SU-DHL-6 (cell line): Measurements from ENCODE around the gene NPFF.

Source experiments
- H2AFZ ChIP-seq: fragments of 200-600 bp; sonication (generic); 2 replicates; pipeline ENCODE4 v1.6.1; 2014; ENCODE audit warnings: low read depth, mild to moderate bottlenecking, moderate library complexity, mixed read lengths, antibody characterized with exemption, low read length; ENCODE audit not compliant: severe bottlenecking
- H3F3A ChIP-seq: fragments of 200-600 bp; shearing (Covaris generic); 2 replicates; pipeline ENCODE4 v1.6.0; 2016; ENCODE audit warnings: antibody characterized with exemption, mild to moderate bottlenecking; ENCODE audit not compliant: insufficient read depth
- H3K27ac ChIP-seq: fragments of 200-600 bp; sonication (generic); 2 replicates; pipeline ENCODE4 v1.5.1; 2016; ENCODE audit warnings: low read depth, mild to moderate bottlenecking, low read length, moderate library complexity, mixed read lengths
- H3K27me3 ChIP-seq: fragments of 200-600 bp; sonication (generic), shearing (Covaris generic); 2 replicates; pipeline ENCODE4 v1.6.0; 2014; ENCODE audit warnings: mild to moderate bottlenecking, low read length
- H3K36me3 ChIP-seq: fragments of 200-600 bp; sonication (generic); 2 replicates; pipeline ENCODE4 v1.6.1; 2014; ENCODE audit warnings: mild to moderate bottlenecking, low read length, mixed read lengths
- H3K4me2 ChIP-seq: fragments of 300-600, 200-600 bp; shearing (Covaris generic), sonication (generic); 2 replicates; pipeline ENCODE4 v1.6.0; 2014; ENCODE audit warnings: low read length, low read depth, mild to moderate bottlenecking; ENCODE audit not compliant: poor library complexity, severe bottlenecking
- H3K4me3 ChIP-seq: fragments of 200-600 bp; sonication (generic); 2 replicates; pipeline ENCODE4 v1.5.1; 2014; ENCODE audit warnings: antibody characterized with exemption, low read length, mild to moderate bottlenecking, mixed read lengths; ENCODE audit not compliant: insufficient read depth, poor library complexity, severe bottlenecking
- H3K79me2 ChIP-seq: fragments of 200-600 bp; sonication (generic); 2 replicates; pipeline ENCODE4 v1.6.1; 2014; ENCODE audit warnings: mild to moderate bottlenecking, low read length, moderate library complexity; ENCODE audit not compliant: insufficient read depth
- H3K9ac ChIP-seq: fragments of 200-600 bp; sonication (generic); 2 replicates; pipeline ENCODE4 v1.7.0; 2014; ENCODE audit warnings: mild to moderate bottlenecking, low read length
- H3K9me2 ChIP-seq: fragments of 200-600 bp; sonication (generic); replicated peaks from 2 replicates; pipeline ENCODE4 v1.6.1; 2014; ENCODE audit warnings: low read length; ENCODE audit not compliant: insufficient read depth
- H3K9me3 ChIP-seq: fragments of 200-600 bp; sonication (generic); 2 replicates; pipeline ENCODE4 v1.6.1; 2014; ENCODE audit warnings: low read length, mixed read lengths; ENCODE audit not compliant: insufficient read depth
- H4K20me1 ChIP-seq: fragments of 200-600 bp; sonication (generic); 2 replicates; pipeline ENCODE4 v1.6.1; 2014; ENCODE audit warnings: low read depth, mild to moderate bottlenecking, antibody characterized with exemption, low read length, moderate library complexity, mixed read lengths
- EZH2phosphoT487 ChIP-seq: fragments of 200-600 bp; sonication (generic), shearing (Covaris generic); conservative IDR thresholded peaks from 2 replicates; pipeline ENCODE4 v1.6.1; 2018; ENCODE audit warnings: mild to moderate bottlenecking, antibody characterized with exemption, low read length, moderate library complexity, mixed read lengths
- TF ChIP-seq, protein P1 (sequence below): fragments of 200-600 bp; sonication (generic); IDR thresholded peaks from one replicate; pipeline ENCODE4 v1.5.1; 2017; ENCODE audit warnings: antibody characterized with exemption, mild to moderate bottlenecking, low read length, moderate library complexity; ENCODE audit not compliant: insufficient read depth, poor library complexity, severe bottlenecking

Gene NPFF

DNA sequence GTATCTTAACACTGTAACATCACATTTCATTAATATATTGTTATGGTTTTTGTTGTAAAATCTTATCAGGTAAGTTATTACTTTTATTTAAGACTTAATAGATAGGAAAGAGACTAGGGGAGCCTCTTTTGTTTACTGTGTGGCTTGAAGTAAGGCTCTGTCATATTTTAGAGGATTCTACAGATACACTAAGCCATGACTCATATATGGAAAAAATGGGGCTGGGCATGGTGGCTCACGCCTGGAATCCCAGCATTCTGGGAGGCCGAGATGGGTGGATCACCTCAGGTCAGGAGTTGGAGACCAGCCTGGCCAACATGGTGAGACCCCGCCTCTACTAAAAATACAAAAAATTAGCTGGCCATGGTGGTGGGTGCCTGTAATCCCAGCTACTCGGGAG is 23.6 kb upstream of the NPFF start:
- Histone ChIP-seq H3K4me2 (no peak overlapping the region), H3K27me3 (no peaks in the 10 kb centered on the region), H3K79me2 (no peaks in the 10 kb centered on the region), H2AFZ (no peak overlapping the region), H3K4me3 (no peak overlapping the region), H3K9me3 (no peaks in the 10 kb centered on the region), H3K9ac (no peak overlapping the region), H3K9me2 (no peaks in the 10 kb centered on the region), H3F3A (no peaks in the 10 kb centered on the region), H3K27ac (no peak overlapping the region), H3K36me3 (peaks cover 5% of the 10 kb centered on the region; the same call in 1 of the 2 replicates), H4K20me1 (no peaks in the 10 kb centered on the region)
- TF ChIP-seq, protein P1, sequence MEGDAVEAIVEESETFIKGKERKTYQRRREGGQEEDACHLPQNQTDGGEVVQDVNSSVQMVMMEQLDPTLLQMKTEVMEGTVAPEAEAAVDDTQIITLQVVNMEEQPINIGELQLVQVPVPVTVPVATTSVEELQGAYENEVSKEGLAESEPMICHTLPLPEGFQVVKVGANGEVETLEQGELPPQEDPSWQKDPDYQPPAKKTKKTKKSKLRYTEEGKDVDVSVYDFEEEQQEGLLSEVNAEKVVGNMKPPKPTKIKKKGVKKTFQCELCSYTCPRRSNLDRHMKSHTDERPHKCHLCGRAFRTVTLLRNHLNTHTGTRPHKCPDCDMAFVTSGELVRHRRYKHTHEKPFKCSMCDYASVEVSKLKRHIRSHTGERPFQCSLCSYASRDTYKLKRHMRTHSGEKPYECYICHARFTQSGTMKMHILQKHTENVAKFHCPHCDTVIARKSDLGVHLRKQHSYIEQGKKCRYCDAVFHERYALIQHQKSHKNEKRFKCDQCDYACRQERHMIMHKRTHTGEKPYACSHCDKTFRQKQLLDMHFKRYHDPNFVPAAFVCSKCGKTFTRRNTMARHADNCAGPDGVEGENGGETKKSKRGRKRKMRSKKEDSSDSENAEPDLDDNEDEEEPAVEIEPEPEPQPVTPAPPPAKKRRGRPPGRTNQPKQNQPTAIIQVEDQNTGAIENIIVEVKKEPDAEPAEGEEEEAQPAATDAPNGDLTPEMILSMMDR, result no peak
- no peak for TF ChIP-seq EZH2phosphoT487

DNA sequence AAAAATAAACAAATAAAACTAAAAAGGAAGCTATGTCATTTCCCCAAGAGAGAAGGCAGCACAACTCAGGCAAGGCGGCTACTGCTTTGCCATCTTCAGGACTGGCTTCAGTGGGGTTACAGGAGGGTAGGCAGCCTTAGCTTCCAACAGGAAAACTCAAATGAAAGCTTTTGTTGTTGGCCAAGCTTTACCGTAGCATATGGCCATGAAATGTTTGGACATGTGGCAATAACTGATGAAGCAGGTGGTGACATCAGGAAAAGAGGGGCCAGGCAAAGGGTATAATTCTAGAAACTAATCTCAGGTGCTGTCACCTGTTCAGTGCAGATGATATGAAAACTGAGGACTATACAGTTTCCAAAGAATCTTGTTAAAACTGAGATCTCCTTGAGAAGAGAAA is 22.8 kb upstream of the NPFF start:
- H3K79me2 ChIP-seq, result no peaks in the 10 kb centered on the region
- H3K27ac ChIP-seq, result no peak overlapping the region
- no peaks in the 10 kb centered on the region for H3F3A ChIP-seq
- no peaks in the 10 kb centered on the region for H4K20me1 ChIP-seq
- no peaks in the 10 kb centered on the region for H3K27me3 ChIP-seq
- no peaks in the 10 kb centered on the region for H3K9me2 ChIP-seq
- no peak overlapping the region for H3K4me3 ChIP-seq
- no peak overlapping the region for H2AFZ ChIP-seq
- no peaks in the 10 kb centered on the region; the same call in 1 of the 2 replicates for H3K36me3 ChIP-seq
- no peaks in the 10 kb centered on the region for H3K9me3 ChIP-seq
- H3K4me2 ChIP-seq, result no peak overlapping the region
- no peak overlapping the region for H3K9ac ChIP-seq
- TF ChIP-seq, protein P1, result no peak
- no peak for TF ChIP-seq EZH2phosphoT487

DNA sequence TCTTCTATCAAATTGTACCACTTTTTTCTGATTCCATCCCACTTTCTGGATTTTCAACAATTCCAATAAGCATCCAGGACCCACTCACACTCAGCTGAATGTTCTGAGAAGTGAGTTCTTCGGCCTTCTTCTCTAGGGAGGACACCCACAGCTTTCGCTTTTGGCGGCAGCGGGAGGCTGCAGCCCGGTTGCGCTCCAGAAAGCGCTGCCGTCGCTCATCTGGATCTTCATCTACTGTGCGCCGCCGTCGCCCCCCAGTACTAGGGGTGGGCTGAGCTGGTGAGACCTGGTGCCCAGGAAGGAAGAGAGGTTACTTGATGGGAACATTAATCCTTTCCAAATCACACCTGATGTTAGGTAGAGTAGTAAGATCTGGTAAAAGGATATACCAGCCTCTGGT is 17.2 kb upstream of the NPFF start:
- H3K9ac ChIP-seq, result no peak overlapping the region
- no peaks in the 10 kb centered on the region for H3K27me3 ChIP-seq
- no peaks in the 10 kb centered on the region for H3K9me3 ChIP-seq
- H2AFZ ChIP-seq, result no peak overlapping the region
- no peaks in the 10 kb centered on the region for H4K20me1 ChIP-seq
- no peaks in the 10 kb centered on the region for H3K9me2 ChIP-seq
- H3K79me2 ChIP-seq, result no peaks in the 10 kb centered on the region
- no peaks in the 10 kb centered on the region for H3F3A ChIP-seq
- H3K27ac ChIP-seq, result no peak overlapping the region
- H3K4me2 ChIP-seq, result no peak overlapping the region
- H3K36me3 ChIP-seq, result no peaks in the 10 kb centered on the region; the same call in 1 of the 2 replicates
- no peak overlapping the region for H3K4me3 ChIP-seq
- no peak for TF ChIP-seq EZH2phosphoT487
- TF ChIP-seq, protein P1, result no peak
